ENCODE results near the gene TXNRD2. TPM values are rescaled to one million over a fixed set of nuclear protein-coding genes. Genes with fewer than 3 reads are reported as not detected.

The TXNRD2 gene
- total RNA-seq, 1 donor: 19.5 TPM

DNA sequence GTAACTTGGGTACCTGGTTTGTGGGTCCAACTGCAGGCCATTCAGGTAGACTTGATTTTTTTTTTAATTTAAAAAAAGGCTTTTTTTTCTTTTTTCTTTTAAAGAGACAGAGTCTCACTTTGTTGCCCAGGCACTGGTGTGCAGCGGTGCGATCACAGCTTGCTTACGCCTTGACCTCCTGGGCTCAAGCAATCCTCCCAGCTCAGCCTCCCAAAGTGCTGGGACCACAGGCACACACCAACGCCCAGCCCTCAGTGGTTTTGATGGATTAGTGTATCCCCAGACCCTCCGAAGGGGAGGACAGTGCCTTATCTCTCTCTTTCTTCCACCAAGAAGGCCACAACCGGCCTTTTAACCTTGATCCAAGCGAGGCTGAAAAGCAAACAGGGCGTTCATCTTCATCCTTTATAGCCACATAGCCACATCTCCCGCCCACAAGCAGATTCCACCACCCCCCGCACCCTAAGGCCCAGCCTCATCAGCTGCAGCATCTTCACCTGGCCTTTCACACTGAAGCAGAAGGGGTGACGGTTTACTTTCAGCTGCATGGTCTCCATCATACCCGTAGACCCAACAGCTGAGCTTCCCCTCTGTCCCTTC lies 17.6 kb downstream of the TXNRD2 start:
- Histone ChIP-seq H3K27me3 (ENCODE audit: insufficient read depth, low read length) (no peaks in the 10 kb centered on the region), H3K4me1 (ENCODE audit: insufficient read depth, low read length) (no peaks in the 10 kb centered on the region), H3K36me3 (ENCODE audit: insufficient read depth, low read length) (no peaks in the 10 kb centered on the region), H3K79me2 (ENCODE audit: insufficient read depth, low read length) (no peaks in the 10 kb centered on the region), H3K4me3 (ENCODE audit: insufficient read depth, low read length) (no peak overlapping the region), H2AFZ (ENCODE audit: low read length) (no peak overlapping the region), H3K27ac (ENCODE audit: low read depth, low read length) (no peak overlapping the region), H3K9me3 (ENCODE audit: low read depth, low read length) (no peaks in the 10 kb centered on the region), H4K20me1 (ENCODE audit: insufficient read depth, low read length) (peaks cover 4% of the 10 kb centered on the region), H3K4me2 (ENCODE audit: insufficient read depth, low read length) (no peak overlapping the region)
- DNase-seq (ENCODE audit: insufficient read length, low spot score, missing footprints): no peak
- TF ChIP-seq, protein P1, sequence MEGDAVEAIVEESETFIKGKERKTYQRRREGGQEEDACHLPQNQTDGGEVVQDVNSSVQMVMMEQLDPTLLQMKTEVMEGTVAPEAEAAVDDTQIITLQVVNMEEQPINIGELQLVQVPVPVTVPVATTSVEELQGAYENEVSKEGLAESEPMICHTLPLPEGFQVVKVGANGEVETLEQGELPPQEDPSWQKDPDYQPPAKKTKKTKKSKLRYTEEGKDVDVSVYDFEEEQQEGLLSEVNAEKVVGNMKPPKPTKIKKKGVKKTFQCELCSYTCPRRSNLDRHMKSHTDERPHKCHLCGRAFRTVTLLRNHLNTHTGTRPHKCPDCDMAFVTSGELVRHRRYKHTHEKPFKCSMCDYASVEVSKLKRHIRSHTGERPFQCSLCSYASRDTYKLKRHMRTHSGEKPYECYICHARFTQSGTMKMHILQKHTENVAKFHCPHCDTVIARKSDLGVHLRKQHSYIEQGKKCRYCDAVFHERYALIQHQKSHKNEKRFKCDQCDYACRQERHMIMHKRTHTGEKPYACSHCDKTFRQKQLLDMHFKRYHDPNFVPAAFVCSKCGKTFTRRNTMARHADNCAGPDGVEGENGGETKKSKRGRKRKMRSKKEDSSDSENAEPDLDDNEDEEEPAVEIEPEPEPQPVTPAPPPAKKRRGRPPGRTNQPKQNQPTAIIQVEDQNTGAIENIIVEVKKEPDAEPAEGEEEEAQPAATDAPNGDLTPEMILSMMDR (IDR thresholded peaks at IDR 0.05; ENCODE audit: extremely low read depth, low read depth, low read length): no peak

DNA sequence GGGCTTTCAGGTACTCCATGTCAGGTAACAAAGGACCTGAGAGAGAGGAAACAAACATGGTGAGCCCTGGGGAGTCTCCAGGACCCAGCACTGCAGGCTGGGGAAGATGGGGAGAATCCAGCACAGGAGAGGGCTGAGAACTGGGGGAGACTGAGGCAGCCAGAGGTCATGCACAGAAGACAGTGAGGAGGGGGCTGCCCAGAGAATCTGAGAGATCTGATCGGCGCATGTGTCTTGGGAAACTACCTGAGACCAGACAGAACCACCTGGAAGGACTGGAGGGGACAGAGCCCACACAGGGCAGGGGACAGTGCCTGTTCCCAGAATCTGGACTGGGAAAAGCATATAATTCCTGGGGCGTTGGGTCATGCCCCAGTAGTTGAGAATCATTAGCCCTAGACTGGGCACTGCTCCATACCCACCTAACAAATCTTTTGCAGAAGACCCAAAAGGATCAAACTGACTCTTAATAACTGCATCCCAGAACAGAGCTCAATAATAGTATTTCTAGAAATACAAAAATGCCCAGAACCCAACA lies 20.0 kb downstream of the TXNRD2 start:
- Histone ChIP-seq H3K27me3 (ENCODE audit: insufficient read depth, low read length) (no peaks in the 10 kb centered on the region), H3K9me3 (ENCODE audit: low read depth, low read length) (no peaks in the 10 kb centered on the region), H2AFZ (ENCODE audit: low read length) (no peak overlapping the region), H3K27ac (ENCODE audit: low read depth, low read length) (no peak overlapping the region), H3K4me2 (ENCODE audit: insufficient read depth, low read length) (no peak overlapping the region), H3K79me2 (ENCODE audit: insufficient read depth, low read length) (no peaks in the 10 kb centered on the region), H3K4me3 (ENCODE audit: insufficient read depth, low read length) (no peak overlapping the region), H4K20me1 (ENCODE audit: insufficient read depth, low read length) (peaks cover 4% of the 10 kb centered on the region), H3K36me3 (ENCODE audit: insufficient read depth, low read length) (peaks cover 13% of the 10 kb centered on the region), H3K4me1 (ENCODE audit: insufficient read depth, low read length) (no peaks in the 10 kb centered on the region)
- peak; percentile 54 for DNase-seq (ENCODE audit: insufficient read length, low spot score, missing footprints)
- TF ChIP-seq, protein P1 (IDR thresholded peaks at IDR 0.05; ENCODE audit: extremely low read depth, low read depth, low read length): no peak

DNA sequence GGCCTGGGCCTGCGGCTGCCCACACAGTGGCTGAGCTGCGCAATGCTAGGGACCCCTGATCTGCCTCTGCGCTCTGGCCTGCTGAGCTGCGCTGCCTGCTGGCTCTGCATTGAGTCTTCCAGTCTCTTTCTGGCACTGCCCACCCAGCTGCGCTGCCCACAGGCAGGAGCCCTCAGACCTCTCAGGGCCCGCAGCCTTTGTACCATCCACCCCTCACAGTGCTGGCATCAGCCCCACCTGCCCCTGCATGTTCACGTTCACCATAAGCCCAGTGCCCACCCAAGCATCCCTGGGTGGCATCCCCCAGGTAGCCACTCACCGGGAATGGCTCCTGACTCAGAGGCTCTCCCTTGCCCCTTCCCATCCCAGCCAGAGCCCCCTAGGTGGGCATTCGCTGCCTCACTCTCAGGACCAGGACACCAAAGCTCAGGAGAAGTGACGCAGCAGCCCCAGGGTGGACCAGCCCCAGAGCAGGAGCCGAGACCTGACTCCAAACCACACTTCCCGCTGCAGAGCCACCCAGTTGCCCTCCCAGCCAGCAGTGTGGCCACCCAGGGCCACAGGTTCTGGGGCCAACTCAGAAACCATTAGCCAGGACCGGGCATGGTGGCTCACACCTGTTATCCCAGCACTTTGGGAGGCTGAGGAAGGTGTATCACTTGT lies 21.8 kb downstream of the TXNRD2 start:
- TF ChIP-seq, protein P1 (IDR thresholded peaks at IDR 0.05; ENCODE audit: extremely low read depth, low read depth, low read length): no peak
- no peak overlapping the region for H3K4me3 ChIP-seq (ENCODE audit: insufficient read depth, low read length)
- no peak overlapping the region for H3K27ac ChIP-seq (ENCODE audit: low read depth, low read length)

More for the DNA sequence above, 21.8 kb downstream of the TXNRD2 start:
- Histone ChIP-seq H2AFZ (ENCODE audit: low read length) (no peak overlapping the region), H3K36me3 (ENCODE audit: insufficient read depth, low read length) (peaks cover 20% of the 10 kb centered on the region), H3K27me3 (ENCODE audit: insufficient read depth, low read length) (no peaks in the 10 kb centered on the region), H3K79me2 (ENCODE audit: insufficient read depth, low read length) (no peaks in the 10 kb centered on the region), H3K9me3 (ENCODE audit: low read depth, low read length) (no peaks in the 10 kb centered on the region), H4K20me1 (ENCODE audit: insufficient read depth, low read length) (peaks cover 4% of the 10 kb centered on the region), H3K4me1 (ENCODE audit: insufficient read depth, low read length) (no peaks in the 10 kb centered on the region), H3K4me2 (ENCODE audit: insufficient read depth, low read length) (no peak overlapping the region)
- no peak for DNase-seq (ENCODE audit: insufficient read length, low spot score, missing footprints)

Data from osteoblast (primary cell).